Panc1 (cell line): ENCODE measurements around the gene SH3PXD2A. TPM values are rescaled to one million over a fixed set of nuclear protein-coding genes. Genes with fewer than 3 reads are reported as not detected.
"Not testable (repeated sequence)": the region's sequence is repeated elsewhere in the genome, so short reads cannot be mapped to it uniquely, and the experiment has no call there.

Experiments
- ATAC-seq: fragments of 200-7000 bp; cut with Tn5 transposase; 2 replicates; pipeline ENCODE4 v1.9.1; 2020; ENCODE audit warnings: mild to moderate bottlenecking, moderate library complexity
- BruUV-seq: library from RNA; stranded (reverse); fragments of 400-500 nt; replicated peaks from 2 replicates; lab custom pipeline; 2021; lab: Mats Ljungman, UMichigan
- CTCF ChIA-PET: fragments of 300-600 bp; sonication (Branson Sonifier 250); formaldehyde crosslinking; loops from one replicate; lab custom pipeline; 2022; ENCODE audit warnings: antibody characterized with exemption; lab: Charles Lee
- POLR2A ChIA-PET: fragments of 300-600 bp; sonication (Branson Sonifier 250); formaldehyde crosslinking; loops from one replicate; lab custom pipeline; 2022; ENCODE audit warnings: antibody characterized with exemption; lab: Charles Lee
- DNase-seq: peaks from one replicate; pipeline ENCODE4 v3.0.0-alpha.2; 2010; ENCODE audit warnings: low read depth, low spot score
- H3K27ac ChIP-seq: 2 replicates; pipeline ENCODE4 v1.5.1; 2011; ENCODE audit warnings: mild to moderate bottlenecking, low read length, inconsistent platforms
- H3K27me3 ChIP-seq: fragments of 200-500 bp; sonication (Bioruptor generic); 2 replicates; pipeline ENCODE4 v1.6.0; 2014; ENCODE audit warnings: low read length, inconsistent platforms; ENCODE audit not compliant: control insufficient read depth, insufficient read depth
- H3K36me3 ChIP-seq: fragments of 200-500 bp; sonication (Bioruptor generic); 2 replicates; pipeline ENCODE4 v1.5.1; 2014; ENCODE audit warnings: inconsistent platforms, mild to moderate bottlenecking, low read length, moderate library complexity; ENCODE audit not compliant: control insufficient read depth, insufficient read depth
- H3K4me1 ChIP-seq: 2 replicates; pipeline ENCODE4 v1.5.1; 2011; ENCODE audit warnings: inconsistent platforms, mild to moderate bottlenecking, low read length, moderate library complexity; ENCODE audit not compliant: control insufficient read depth, insufficient read depth
- H3K4me3 ChIP-seq, 2 experiments: 2 replicates each; pipeline ENCODE4 v1.5.1; 2011 to 2012; ENCODE audit warnings: low read depth in 2 of 2, low read length in 2 of 2, mild to moderate bottlenecking in 2 of 2, inconsistent platforms in 1 of 2, moderate library complexity in 1 of 2
- H3K9me3 ChIP-seq: fragments of 200-500 bp; sonication (Bioruptor generic); 2 replicates; pipeline ENCODE4 v1.5.1; 2014; ENCODE audit warnings: low read depth, mild to moderate bottlenecking, inconsistent platforms, low read length, moderate library complexity; ENCODE audit not compliant: control insufficient read depth, insufficient read depth
- POLR2AphosphoS5 ChIP-seq: IDR thresholded peaks from 2 replicates; pipeline ENCODE4 v1.6.1; 2012; ENCODE audit warnings: mild to moderate bottlenecking, low read depth, low read length, moderate library complexity
- SIN3A ChIP-seq: IDR thresholded peaks from 2 replicates; pipeline ENCODE4 v1.6.1; 2012; ENCODE audit warnings: low read depth, mild to moderate bottlenecking, low read length, moderate library complexity, borderline replicate concordance; ENCODE audit not compliant: insufficient read depth
- TCF7L2 ChIP-seq: IDR thresholded peaks from 2 replicates; pipeline ENCODE4 v1.6.1; 2011; ENCODE audit warnings: mild to moderate bottlenecking, low read depth, low read length, inconsistent platforms
- in situ Hi-C: cut with HindIII; loops from 2 replicates; pipeline ENCODE4 v1.10.0; 2016; ENCODE audit warnings: low sequenced_read_pairs, low pct_unique_long_range_greater_than_20kb
- intact Hi-C: fragments of 100-400 bp; cut with micrococcal nuclease; formaldehyde crosslinking; loops from one replicate; pipeline ENCODE4 v1.10.0; 2022; ENCODE audit not compliant: unreplicated experiment
- total RNA-seq: library from RNA; stranded (reverse); gene quantifications from one replicate; pipeline ENCODE4 v1.2.1, GENCODE V29; 2021; ENCODE audit not compliant: unreplicated experiment
- TF ChIP-seq, protein P1 (sequence below), 2 experiments: IDR thresholded peaks; 2 replicates each; pipeline ENCODE4 v1.6.1; 2011 to 2012; ENCODE audit warnings: low read depth in 2 of 2, control low read depth in 1 of 2, low read length in 1 of 2, mild to moderate bottlenecking in 1 of 2, moderate library complexity in 1 of 2; ENCODE audit not compliant: insufficient read depth in 1 of 2
- TF ChIP-seq, protein P2 (sequence below): fragments of 450-650 bp; IDR thresholded peaks from 2 replicates; pipeline ENCODE4 v1.5.1; 2017; ENCODE audit warnings: mild to moderate bottlenecking

The SH3PXD2A gene
- total RNA-seq, 1 experiment from 2014 or later, result 5.7 TPM

DNA sequence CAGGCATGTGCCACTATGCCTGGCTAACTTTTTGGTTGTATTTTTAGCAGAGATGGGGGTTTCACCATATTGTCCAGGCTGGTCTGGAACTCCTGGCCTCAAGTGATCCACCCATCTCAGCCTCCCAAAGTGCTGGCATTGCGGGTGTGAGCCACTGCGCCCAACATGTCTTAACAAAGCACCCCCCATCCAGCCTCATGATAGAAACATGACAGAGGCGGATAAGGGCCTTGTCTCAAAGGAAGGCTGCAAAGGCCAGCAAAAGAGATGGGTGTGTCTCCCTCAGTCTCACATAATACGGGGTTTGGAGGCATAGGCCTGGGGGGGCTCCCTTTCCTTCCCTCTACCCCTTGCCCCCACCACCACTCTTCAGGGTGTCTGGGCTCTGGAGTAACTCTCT, 93.2 kb downstream of the SH3PXD2A start:
- BruUV-seq, result no TSS peak
- TF ChIP-seq SIN3A (no peak), POLR2AphosphoS5 (no peak), TCF7L2 (no peak)
- TF ChIP-seq, protein P1, sequence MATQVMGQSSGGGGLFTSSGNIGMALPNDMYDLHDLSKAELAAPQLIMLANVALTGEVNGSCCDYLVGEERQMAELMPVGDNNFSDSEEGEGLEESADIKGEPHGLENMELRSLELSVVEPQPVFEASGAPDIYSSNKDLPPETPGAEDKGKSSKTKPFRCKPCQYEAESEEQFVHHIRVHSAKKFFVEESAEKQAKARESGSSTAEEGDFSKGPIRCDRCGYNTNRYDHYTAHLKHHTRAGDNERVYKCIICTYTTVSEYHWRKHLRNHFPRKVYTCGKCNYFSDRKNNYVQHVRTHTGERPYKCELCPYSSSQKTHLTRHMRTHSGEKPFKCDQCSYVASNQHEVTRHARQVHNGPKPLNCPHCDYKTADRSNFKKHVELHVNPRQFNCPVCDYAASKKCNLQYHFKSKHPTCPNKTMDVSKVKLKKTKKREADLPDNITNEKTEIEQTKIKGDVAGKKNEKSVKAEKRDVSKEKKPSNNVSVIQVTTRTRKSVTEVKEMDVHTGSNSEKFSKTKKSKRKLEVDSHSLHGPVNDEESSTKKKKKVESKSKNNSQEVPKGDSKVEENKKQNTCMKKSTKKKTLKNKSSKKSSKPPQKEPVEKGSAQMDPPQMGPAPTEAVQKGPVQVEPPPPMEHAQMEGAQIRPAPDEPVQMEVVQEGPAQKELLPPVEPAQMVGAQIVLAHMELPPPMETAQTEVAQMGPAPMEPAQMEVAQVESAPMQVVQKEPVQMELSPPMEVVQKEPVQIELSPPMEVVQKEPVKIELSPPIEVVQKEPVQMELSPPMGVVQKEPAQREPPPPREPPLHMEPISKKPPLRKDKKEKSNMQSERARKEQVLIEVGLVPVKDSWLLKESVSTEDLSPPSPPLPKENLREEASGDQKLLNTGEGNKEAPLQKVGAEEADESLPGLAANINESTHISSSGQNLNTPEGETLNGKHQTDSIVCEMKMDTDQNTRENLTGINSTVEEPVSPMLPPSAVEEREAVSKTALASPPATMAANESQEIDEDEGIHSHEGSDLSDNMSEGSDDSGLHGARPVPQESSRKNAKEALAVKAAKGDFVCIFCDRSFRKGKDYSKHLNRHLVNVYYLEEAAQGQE (IDR thresholded peaks at IDR 0.05; ENCODE audit: insufficient read depth in 1 of 2, low read depth in 2 of 2, low read length in 1 of 2), result no peak
- TF ChIP-seq, protein P2, sequence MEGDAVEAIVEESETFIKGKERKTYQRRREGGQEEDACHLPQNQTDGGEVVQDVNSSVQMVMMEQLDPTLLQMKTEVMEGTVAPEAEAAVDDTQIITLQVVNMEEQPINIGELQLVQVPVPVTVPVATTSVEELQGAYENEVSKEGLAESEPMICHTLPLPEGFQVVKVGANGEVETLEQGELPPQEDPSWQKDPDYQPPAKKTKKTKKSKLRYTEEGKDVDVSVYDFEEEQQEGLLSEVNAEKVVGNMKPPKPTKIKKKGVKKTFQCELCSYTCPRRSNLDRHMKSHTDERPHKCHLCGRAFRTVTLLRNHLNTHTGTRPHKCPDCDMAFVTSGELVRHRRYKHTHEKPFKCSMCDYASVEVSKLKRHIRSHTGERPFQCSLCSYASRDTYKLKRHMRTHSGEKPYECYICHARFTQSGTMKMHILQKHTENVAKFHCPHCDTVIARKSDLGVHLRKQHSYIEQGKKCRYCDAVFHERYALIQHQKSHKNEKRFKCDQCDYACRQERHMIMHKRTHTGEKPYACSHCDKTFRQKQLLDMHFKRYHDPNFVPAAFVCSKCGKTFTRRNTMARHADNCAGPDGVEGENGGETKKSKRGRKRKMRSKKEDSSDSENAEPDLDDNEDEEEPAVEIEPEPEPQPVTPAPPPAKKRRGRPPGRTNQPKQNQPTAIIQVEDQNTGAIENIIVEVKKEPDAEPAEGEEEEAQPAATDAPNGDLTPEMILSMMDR, result no peak
- Histone ChIP-seq H3K9me3 (no peaks in the 10 kb centered on the region), H3K27ac (no peak overlapping the region), H3K4me3 (no peak overlapping the region), H3K36me3 (no peaks in the 10 kb centered on the region), H3K4me1 (peaks cover 41% of the 10 kb centered on the region), H3K27me3 (no peaks in the 10 kb centered on the region)
- in situ Hi-C loops, result no loop called here
- CTCF ChIA-PET, result no interaction called here
- DNase-seq (no peak), ATAC-seq (no peak)
- intact Hi-C loops, result loop anchor here (10.0 kb wide), 1 partner anchor 93 kb away; the partner anchor contains the start of gene SH3PXD2A
- POLR2A ChIA-PET, result no interaction called here

DNA sequence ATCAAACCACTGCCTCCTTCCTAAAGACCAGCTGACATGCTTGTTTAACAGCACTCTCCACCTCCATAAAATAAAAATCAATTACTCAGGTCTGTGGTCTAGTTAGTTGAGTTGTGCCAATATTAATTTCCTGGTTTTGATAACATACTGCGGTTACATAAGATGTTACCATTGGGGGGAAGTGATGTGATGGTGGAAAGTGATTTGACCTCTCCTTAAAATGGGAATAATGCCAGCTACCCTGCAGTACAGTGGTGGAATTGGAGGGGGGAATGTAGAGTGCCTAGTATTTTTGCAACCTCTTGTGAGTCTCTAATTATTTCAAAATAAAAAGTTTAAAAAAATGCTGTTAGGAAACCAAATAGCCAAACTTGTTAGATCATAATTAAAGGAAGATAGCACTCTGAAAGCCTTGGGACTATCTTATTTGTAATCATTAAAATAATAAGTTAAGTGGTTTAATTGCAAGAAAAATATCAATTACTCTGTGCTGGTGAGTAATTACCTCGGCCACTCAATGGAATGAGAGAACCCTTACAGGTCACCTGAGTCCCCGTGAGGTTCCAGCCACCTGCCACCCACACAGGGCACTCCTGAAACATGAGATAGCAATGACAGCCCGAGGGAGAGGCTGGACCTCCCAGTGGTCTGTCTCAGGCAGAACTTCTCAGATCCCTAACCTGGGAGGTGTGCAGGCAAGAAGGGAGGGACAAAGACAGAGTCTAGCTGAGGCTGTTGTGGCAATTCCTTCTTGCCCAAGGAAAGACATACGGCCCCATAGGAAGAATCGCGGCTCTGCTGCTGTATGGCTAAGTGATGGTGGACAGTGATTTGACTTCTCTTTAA, 94.1 kb downstream of the SH3PXD2A start:
- TF ChIP-seq POLR2AphosphoS5 (no peak), SIN3A (no peak), TCF7L2 (no peak)
- CTCF ChIA-PET, result no interaction called here
- H3K4me1 ChIP-seq, result peaks cover 46% of the 10 kb centered on the region
- in situ Hi-C loops, result no loop called here
- intact Hi-C loops, result loop anchor here (10.0 kb wide), 1 partner anchor 94 kb away; the partner anchor contains the start of gene SH3PXD2A
- no peak overlapping the region for H3K4me3 ChIP-seq
- no peaks in the 10 kb centered on the region for H3K36me3 ChIP-seq
- H3K9me3 ChIP-seq, result no peaks in the 10 kb centered on the region
- ATAC-seq (no peak), DNase-seq (no peak)
- POLR2A ChIA-PET, result no interaction called here
- H3K27me3 ChIP-seq, result no peaks in the 10 kb centered on the region
- H3K27ac ChIP-seq, result peak overlapping the region; percentile 1; the same call in 1 of the 2 replicates
- no TSS peak for BruUV-seq

DNA sequence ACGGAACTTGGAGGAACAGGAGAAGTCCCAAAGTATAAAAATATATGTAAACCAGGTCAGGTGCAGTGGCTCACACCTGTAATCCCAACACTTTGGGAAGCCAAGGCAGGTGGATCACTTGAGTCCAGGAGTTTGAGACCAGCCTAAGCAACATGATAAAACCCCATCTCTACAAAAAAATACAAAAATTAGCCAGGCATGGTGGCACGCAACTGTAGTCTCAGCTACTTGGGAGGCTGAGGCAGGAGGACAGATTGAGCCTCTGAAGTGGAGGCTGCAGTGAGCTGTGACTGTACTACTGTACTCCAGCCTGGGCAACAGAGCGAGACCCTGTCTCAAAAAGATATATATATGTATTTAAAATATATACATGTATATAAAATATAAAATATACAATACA, 95.1 kb downstream of the SH3PXD2A start:
- H3K4me1 ChIP-seq, result peaks cover 42% of the 10 kb centered on the region
- in situ Hi-C loops, POLR2A ChIA-PET: not testable (repeated sequence)

More for the DNA sequence above, 95.1 kb downstream of the SH3PXD2A start:
- H3K27ac ChIP-seq, H3K9me3 ChIP-seq, BruUV-seq, H3K4me3 ChIP-seq, H3K27me3 ChIP-seq, ATAC-seq, H3K36me3 ChIP-seq, DNase-seq, CTCF ChIA-PET: not testable (repeated sequence)
- intact Hi-C loops, result loop anchor here (10.0 kb wide), 1 partner anchor 95 kb away; the partner anchor contains the start of gene SH3PXD2A
